Adrenal gland (tissue), 12 donors: ENCODE measurements around the gene ARHGEF4. TPM values are rescaled to one million over a fixed set of nuclear protein-coding genes. Genes with fewer than 3 reads are reported as not detected.
A peak's percentile ranks its signal among the peaks of the same experiment; 100 is the strongest.

Experiments
- DNase-seq, 7 donors: peaks; one replicate each; pipeline ENCODE4 v3.0.0-alpha.2; 2019 to 2020
- H3K27ac ChIP-seq, 5 donors: fragments of 200-600 bp; sonication (generic) in 4 of 5; 1 replicate in 3 of 5; 2 replicates in 2 of 5; pipeline versions ENCODE4 v1.5.1 to v1.8.0; 2016 to 2020; ENCODE audit warnings: mild to moderate bottlenecking in 1 of 5
- H3K27me3 ChIP-seq: fragments of 200-600 bp; 2 replicates; pipeline ENCODE4 v1.8.0; 2021
- H3K36me3 ChIP-seq, 2 donors: fragments of 200-600 bp; replicated peaks in 1 of 2; 1 replicate in 1 of 2; 2 replicates in 1 of 2; pipeline versions ENCODE4 v1.5.1 to v1.8.0; 2018 to 2022
- H3K4me1 ChIP-seq, 2 donors: fragments of 200-600 bp; replicated peaks in 1 of 2; 1 replicate in 1 of 2; 2 replicates in 1 of 2; pipeline versions ENCODE4 v1.5.1 to v1.8.0; 2018 to 2021
- H3K4me3 ChIP-seq, 4 donors: fragments of 200-600 bp; sonication (generic) in 3 of 4; one replicate each; pipeline ENCODE4 v1.5.1; 2016 to 2018
- H3K9me3 ChIP-seq, 3 donors: fragments of 200-600 bp; sonication (generic) in 1 of 3; replicated peaks in 1 of 3; 1 replicate in 2 of 3; 2 replicates in 1 of 3; pipeline versions ENCODE4 v1.5.1 to v1.8.0; 2016 to 2021
- CTCF ChIP-seq, 6 experiments: fragments of 450-650 bp in 4 of 6; fragments of 200-600 bp in 2 of 6; sonication (generic) in 1 of 6; IDR thresholded peaks; 1 replicate in 5 of 6; 2 replicates in 1 of 6; pipeline versions ENCODE4 v1.5.1 to v1.8.0; 2016 to 2021; ENCODE audit warnings: antibody characterized with exemption in 6 of 6, mild to moderate bottlenecking in 2 of 6, moderate library complexity in 1 of 6
- POLR2A ChIP-seq, 2 donors: fragments of 450-650 bp; IDR thresholded peaks; one replicate each; pipeline ENCODE4 v1.6.1; 2017; ENCODE audit warnings: antibody characterized with exemption in 2 of 2, mild to moderate bottlenecking in 2 of 2, moderate library complexity in 1 of 2
- WGBS, 4 donors: extraction: QIAGEN DNeasy Blood & Tissue Kit in 2 of 4; methylation state at CpG; one replicate each; pipeline versions ENCODE4 v1.1.5 to v1.1.7; 2013 to 2017; 5-methylcytosine and 5-hydroxymethylcytosine counted together
- intact Hi-C, 2 donors: fragments of 100-400 bp; cut with DNase I; formaldehyde crosslinking; loops; one replicate each; pipeline versions ENCODE4 v1.14.1 to v1.15.0; 2022 to 2023
- polyA plus RNA-seq, 3 donors: library from polyadenylated mRNA; stranded (reverse); fragments of 200-250 nt in 2 of 3; fragments of 350-450 nt in 1 of 3; fragmentation: Illumina TruSeq in 1 of 3; extraction: RNeasy Lipid Tissue Mini Kit (QIAGEN cat#74804) in 1 of 3; gene quantifications; one replicate each; pipeline ENCODE4 v1.2.3, GENCODE V29; 2013 to 2014
- total RNA-seq, 9 donors: library from RNA; depleted of rRNA in 4 of 9; stranded (reverse); fragments of >200 nt in 4 of 9; fragments of 120-200 nt in 1 of 9; fragmentation: NEBNext Ultra II Directional in 1 of 9; extraction: Animal tissue kit (Norgen Biotek cat#: 25700) in 1 of 9; gene quantifications; one replicate each; pipeline versions ENCODE4 v1.1.0 to v1.2.4, GENCODE V29; 2013 to 2023
- donor health status: healthy with polysubstance abuse.
- donor health status: Bipolar disorder and iron deficiency.
- donor health status: DM: yes; HTN: yes; CAD: no.
- donor health status: DM: no; HTN: no; CAD: no.
- donor health status: DM: no; HTN: no; CAD: no.
- donor health status: DM: yes; HTN: yes; CAD: no.

The ARHGEF4 gene
- total and polyA plus RNA-seq, 12 donors = 0.97 to 40.4 (median 5.1) TPM

DNA sequence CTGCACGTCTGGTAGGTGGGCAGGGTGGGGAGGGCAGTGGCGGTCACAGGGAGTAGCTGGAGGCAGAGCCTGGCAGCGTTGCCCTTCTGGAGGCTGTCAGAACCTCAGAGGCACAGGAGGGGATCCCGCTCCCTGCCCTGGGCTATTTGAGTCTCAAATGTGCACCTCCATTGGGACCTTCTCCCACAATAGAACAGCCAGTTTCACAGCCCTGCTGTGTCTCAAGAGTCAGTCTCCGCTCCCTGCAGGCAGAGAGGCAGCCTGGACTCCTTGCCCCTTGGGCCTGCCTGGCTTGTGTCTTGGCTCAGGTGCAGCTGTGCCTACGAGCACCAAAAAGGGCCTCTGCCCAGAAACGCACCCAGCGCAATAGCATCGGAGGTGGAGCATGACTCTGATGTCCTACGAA lies 199.1 kb downstream of the ARHGEF4 start:
- H3K4me1 ChIP-seq = peaks cover 0 to 3% of the 10 kb centered on the region in 2 donors
- no peak for TF ChIP-seq POLR2A (IDR thresholded peaks at IDR 0.05)
- H3K27ac ChIP-seq = peak overlapping the region in 1 of 5 donors; percentile 10
- 67 to 72% (median 70%) methylated on average over 5 to 10 of the region's 10 CpGs; no CpG with 5 or more reads in 1 of the 4 donors for WGBS, 4 donors
- no peak overlapping the region for H3K4me3 ChIP-seq
- intact Hi-C loops = no loop called here
- peaks cover 6% of the 10 kb centered on the region for H3K27me3 ChIP-seq
- H3K36me3 ChIP-seq = no peaks in the 10 kb centered on the region
- H3K9me3 ChIP-seq = no peaks in the 10 kb centered on the region
- DNase-seq = peak in 3 of 7 donors; percentile 2 to 64 (median 3)

- WGBS, 4 donors = 59 to 70% (median 65%) methylated on average over 3 to 6 of the region's 6 CpGs
- H3K36me3 ChIP-seq = no peaks in the 10 kb centered on the region
- H3K4me3 ChIP-seq = no peak overlapping the region
- H3K27ac ChIP-seq = no peak overlapping the region
- no peaks in the 10 kb centered on the region for H3K9me3 ChIP-seq
- peaks cover 6% of the 10 kb centered on the region for H3K27me3 ChIP-seq
- intact Hi-C loops = no loop called here
- H3K4me1 ChIP-seq = peaks cover 0 to 3% of the 10 kb centered on the region in 2 donors
- TF ChIP-seq CTCF (IDR thresholded peaks at IDR 0.05) = no peak
- no peak for TF ChIP-seq POLR2A (IDR thresholded peaks at IDR 0.05)
- peak in 3 of 7 donors; percentile 7 to 31 (median 8) for DNase-seq
Observed at GRCh38 chr2:131036269-131036668, 199.6 kb downstream of the ARHGEF4 start.

- Histone ChIP-seq H3K36me3 (no peaks in the 10 kb centered on the region), H3K27me3 (peaks cover 6% of the 10 kb centered on the region), H3K4me1 (peaks cover 0 to 3% of the 10 kb centered on the region in 2 donors), H3K9me3 (no peaks in the 10 kb centered on the region), H3K27ac (no peak overlapping the region), H3K4me3 (no peak overlapping the region)
- DNase-seq = peak in 2 of 7 donors; percentile 4 to 46
- 88 to 93% (median 92%) methylated on average over 5 to 11 of the region's 11 CpGs for WGBS, 4 donors
- intact Hi-C loops = no loop called here
- TF ChIP-seq CTCF (IDR thresholded peaks at IDR 0.05) (no peak), POLR2A (IDR thresholded peaks at IDR 0.05) (no peak)
Observed at GRCh38 chr2:131036696-131037397, 200.1 kb downstream of the ARHGEF4 start.

DNA sequence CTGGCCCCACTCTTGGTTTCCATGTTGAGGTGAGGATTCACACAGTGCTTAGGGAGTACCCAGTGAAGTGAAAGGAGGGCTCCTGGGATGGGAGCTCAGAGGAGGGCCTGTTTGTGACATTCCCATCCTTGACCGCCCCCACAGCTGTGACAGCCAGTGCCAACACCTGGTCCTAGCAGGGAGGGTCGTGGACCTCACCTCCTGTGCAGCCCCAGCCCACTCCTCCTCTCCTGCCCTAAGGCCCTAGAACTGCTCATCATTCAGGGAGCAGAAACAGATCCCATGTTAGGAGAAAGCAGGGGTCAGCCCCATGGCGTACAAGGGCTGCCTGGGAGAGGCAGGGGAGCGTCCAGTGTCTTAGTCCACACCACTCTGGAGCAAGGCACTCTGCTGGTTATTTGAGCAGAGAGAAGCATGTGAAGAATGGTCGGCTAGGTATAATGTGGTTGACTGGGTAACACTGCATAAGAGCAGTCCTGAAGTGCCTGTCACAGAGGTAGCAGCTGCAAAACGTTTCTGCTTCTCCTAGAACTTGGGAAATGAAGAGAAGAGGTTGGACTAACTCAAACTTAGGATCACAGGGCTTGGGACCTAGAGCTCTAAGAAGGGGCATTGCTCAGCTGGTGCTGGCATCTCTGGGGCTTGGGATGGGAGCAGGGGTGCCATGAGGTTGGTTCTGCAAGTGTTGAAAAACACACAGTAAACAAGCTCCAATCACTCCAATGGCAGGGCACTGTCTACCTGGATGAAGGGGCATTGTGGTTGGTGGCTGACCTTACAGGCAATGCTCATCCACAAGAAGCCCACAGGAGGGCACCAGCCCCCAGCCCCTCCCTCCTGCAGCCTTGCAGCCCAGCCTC lies 200.9 kb downstream of the ARHGEF4 start:
- H3K9me3 ChIP-seq = no peaks in the 10 kb centered on the region
- peak in 2 of 7 donors; percentile 1 to 42 for DNase-seq
- peaks cover 0 to 3% of the 10 kb centered on the region in 2 donors for H3K4me1 ChIP-seq
- peaks cover 6% of the 10 kb centered on the region for H3K27me3 ChIP-seq
- H3K27ac ChIP-seq = no peak overlapping the region
- no peak for TF ChIP-seq CTCF (IDR thresholded peaks at IDR 0.05)
- no peak for TF ChIP-seq POLR2A (IDR thresholded peaks at IDR 0.05)
- intact Hi-C loops = no loop called here
- H3K36me3 ChIP-seq = no peaks in the 10 kb centered on the region
- no peak overlapping the region for H3K4me3 ChIP-seq
- 60 to 71% (median 65%) methylated on average over 2 to 6 of the region's 6 CpGs for WGBS, 4 donors
